Stimulated activated CD4-positive, alpha-beta T cell treated with anti-CD3 and anti-CD28 coated beads, TNF-alpha, amount 100 ng/mL, for 48 hours (primary cell): ENCODE results near the gene NTF3.

Experiments used
- DNase-seq, 3 donors: peaks; one replicate each; pipeline ENCODE4 v3.0.0-alpha.2; 2020; ENCODE audit warnings: low read depth in 3 of 3

The NTF3 gene

GRCh38 chr12:5430641-5431603, 986 bp upstream of the NTF3 start:
- DNase-seq: no peak

- no peak for DNase-seq
These were observed 1.4 kb downstream of the NTF3 start for GRCh38 chr12:5433081-5433844.

- no peak for DNase-seq
These were observed 2.1 kb downstream of the NTF3 start for GRCh38 chr12:5433845-5434646.

GRCh38 chr12:5434647-5435560, 3.0 kb downstream of the NTF3 start:
- no peak for DNase-seq

- DNase-seq: no peak
These were observed 5.3 kb downstream of the NTF3 start for GRCh38 chr12:5437182-5437583.

- no peak for DNase-seq
These were observed 5.7 kb downstream of the NTF3 start for GRCh38 chr12:5437589-5437988.

- no peak for DNase-seq
These were observed 6.8 kb downstream of the NTF3 start for GRCh38 chr12:5438671-5439200.

- DNase-seq: no peak
These were observed 7.5 kb downstream of the NTF3 start for GRCh38 chr12:5439371-5439771.

- no peak for DNase-seq
These were observed 7.9 kb downstream of the NTF3 start for GRCh38 chr12:5439788-5440300.

- DNase-seq: no peak
These were observed 9.1 kb downstream of the NTF3 start for GRCh38 chr12:5440978-5441377.

GRCh38 chr12:5441497-5442236, 9.8 kb downstream of the NTF3 start:
- DNase-seq: no peak

GRCh38 chr12:5442251-5443006, 10.5 kb downstream of the NTF3 start:
- no peak for DNase-seq

GRCh38 chr12:5444520-5444919, 12.6 kb downstream of the NTF3 start:
- no peak for DNase-seq

GRCh38 chr12:5447320-5447719, 15.4 kb downstream of the NTF3 start:
- DNase-seq: no peak

- no peak for DNase-seq
These were observed 19.3 kb downstream of the NTF3 start for GRCh38 chr12:5451251-5451650.

GRCh38 chr12:5452569-5452968, 20.7 kb downstream of the NTF3 start:
- no peak for DNase-seq

- DNase-seq: no peak
These were observed 21.6 kb downstream of the NTF3 start for GRCh38 chr12:5453466-5453865.

GRCh38 chr12:5455045-5455444, 23.1 kb downstream of the NTF3 start:
- no peak for DNase-seq

GRCh38 chr12:5456030-5456429, 24.1 kb downstream of the NTF3 start:
- no peak for DNase-seq
